ENCODE data around the gene BMP6.
A peak's percentile ranks its signal among the peaks of the same experiment; 100 is the strongest.

Gene BMP6

GRCh38 chr6:7909323-7910276, 183.7 kb downstream of the BMP6 start:
- no peak for DNase-seq

DNA sequence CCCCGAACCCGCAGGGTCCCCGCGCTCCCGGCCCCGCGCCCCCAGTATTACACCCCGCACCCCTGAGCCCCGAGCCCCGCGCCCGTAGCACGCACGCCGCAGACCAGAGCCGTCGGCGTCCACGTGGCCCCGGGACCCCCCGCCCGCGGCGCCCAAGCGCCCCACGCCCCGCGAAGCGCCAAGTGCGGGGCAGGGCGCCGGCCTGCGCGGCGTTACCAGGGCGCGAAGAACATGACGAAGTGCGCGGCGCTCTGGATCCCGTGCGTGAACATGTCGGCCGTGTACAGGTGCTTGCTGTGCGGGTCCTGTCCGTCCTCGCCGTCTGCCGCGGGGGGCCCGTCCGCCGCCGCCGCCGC, 184.4 kb downstream of the BMP6 start:
- no peak for DNase-seq

DNA sequence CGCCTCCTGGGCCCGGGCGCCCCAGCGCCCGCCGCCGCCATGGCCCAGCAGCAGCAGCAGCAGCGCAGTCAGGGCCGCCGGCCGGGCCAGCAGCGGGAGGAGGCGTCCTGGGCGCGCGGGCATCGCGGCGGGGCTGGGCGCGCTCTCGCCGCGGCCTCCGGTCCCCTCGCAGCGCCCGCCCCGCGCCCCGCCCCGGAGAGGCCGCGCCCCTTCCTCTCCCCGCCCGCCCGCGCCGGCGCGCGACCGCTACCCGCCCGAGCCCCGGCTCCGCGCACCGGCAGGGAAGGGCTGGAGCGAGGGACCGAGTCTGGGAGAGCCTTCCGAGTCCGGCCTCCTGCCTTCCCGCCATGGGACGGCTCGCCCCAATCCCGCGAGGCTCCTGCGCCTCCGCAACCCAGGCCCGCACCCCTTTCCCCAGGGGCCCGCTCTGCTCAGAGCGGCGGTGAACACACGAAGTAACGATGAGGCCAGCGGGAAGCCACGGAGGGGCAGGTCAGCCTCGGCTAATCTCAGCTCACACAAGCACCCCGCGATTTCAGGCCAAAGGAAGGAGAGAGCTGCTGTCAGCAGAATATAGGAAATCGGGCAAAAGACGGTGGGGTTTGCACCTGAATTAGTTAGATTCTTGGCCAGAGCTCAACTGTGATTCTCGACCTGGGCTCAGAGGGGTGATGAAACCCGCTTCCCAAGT, 184.9 kb downstream of the BMP6 start, which contains the start of gene TXNDC5:
TXNDC5 (minus strand) TSS at position 135 of the 691 bp plus-strand sequence; CDS start at position 123, 12 bp downstream.
- DNase-seq, result peak; percentile 51

GRCh38 chr6:7911345-7911725, 185.4 kb downstream of the BMP6 start:
- no peak for DNase-seq

- no peak for DNase-seq
Observed at GRCh38 chr6:7912024-7912423, 186.1 kb downstream of the BMP6 start.

- no peak for DNase-seq
Observed at GRCh38 chr6:7912736-7913517, 187.0 kb downstream of the BMP6 start.

DNA sequence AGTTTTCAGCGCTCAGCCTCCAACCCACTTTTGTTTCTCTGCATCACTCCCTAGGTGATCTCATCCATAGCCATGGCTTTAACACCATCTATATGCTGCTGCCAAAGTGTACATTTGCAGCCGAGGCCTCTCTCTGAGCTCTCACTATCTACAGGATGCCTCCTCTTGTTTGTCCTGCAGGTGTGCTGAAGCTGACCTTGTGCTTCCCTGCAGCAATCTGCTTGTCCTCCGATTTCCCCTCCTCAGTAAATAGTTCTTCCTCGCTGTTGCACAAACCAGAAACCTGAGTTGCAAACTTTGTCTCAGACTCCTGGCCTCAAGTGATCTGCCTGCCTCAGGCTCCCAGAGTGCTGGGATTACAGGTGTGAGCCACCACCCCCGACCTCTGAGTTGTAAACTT, 188.4 kb downstream of the BMP6 start:
- DNase-seq, result no peak

- DNase-seq, result no peak
Observed at GRCh38 chr6:7914991-7915789, 189.3 kb downstream of the BMP6 start.

GRCh38 chr6:7916959-7917358, 191.1 kb downstream of the BMP6 start:
- DNase-seq, result no peak

DNA sequence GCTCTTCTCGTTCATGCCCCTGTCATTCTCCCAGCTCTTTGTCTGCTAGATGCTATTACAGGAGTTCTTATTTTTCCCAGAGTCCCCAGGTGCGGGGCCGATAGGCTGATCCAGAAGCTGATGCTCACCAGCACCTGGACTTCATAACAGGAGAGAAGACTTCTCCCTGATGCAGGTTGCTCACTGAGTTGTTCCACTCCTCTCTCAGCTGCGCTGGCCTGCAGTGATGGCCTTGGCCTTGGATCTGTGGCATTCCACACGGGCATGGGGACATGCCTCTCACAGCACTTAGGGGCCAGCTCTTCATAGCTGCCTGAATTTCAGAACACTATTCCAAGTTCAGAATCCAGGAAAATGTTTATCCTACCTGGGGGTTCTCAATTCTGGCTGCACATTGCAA, 191.8 kb downstream of the BMP6 start:
- DNase-seq, result no peak

DNA sequence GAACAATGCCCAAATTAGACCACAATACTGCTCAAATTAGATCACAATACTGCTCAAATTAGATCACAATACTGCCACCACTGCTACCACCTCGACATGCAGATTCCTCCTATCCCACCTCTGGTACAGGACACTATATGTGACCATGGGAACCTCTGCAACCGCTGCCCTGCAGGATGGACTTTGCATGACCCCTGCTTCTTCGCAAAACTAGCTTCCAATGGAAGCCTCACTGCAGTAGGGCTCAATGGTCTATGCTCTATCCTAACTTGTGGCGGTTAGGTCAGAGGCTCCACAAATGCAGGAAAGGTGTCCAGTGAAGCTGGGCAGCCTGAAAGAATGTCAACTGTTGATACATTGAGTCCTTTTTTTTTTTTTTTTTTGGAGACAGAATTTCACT, 192.5 kb downstream of the BMP6 start:
- DNase-seq, result no peak

GRCh38 chr6:7919871-7920270, 194.0 kb downstream of the BMP6 start:
- DNase-seq, result no peak

GRCh38 chr6:7920425-7920824, 194.5 kb downstream of the BMP6 start:
- DNase-seq, result no peak

DNA sequence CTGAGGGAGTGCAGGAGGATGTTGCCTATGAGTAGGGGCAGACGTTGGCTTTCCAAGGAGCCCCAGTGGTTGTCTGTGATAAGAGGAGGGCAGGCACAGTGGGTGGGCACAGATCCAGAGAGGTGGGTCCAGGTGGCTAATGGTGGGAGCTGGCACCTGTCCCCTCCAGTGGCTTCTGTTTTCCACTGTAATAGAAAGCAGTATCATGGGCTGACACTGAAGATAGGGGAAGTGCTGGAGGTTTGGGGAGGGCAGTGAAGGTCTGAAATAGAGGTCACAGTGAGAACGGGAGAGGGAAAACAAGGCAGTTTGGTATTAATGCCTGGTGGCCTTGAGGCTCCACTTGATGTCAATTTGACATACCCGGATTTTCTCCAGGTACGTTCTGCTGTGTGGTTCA, 195.1 kb downstream of the BMP6 start:
- no peak for DNase-seq

GRCh38 chr6:7921632-7922092, 195.8 kb downstream of the BMP6 start:
- DNase-seq, result no peak

DNA sequence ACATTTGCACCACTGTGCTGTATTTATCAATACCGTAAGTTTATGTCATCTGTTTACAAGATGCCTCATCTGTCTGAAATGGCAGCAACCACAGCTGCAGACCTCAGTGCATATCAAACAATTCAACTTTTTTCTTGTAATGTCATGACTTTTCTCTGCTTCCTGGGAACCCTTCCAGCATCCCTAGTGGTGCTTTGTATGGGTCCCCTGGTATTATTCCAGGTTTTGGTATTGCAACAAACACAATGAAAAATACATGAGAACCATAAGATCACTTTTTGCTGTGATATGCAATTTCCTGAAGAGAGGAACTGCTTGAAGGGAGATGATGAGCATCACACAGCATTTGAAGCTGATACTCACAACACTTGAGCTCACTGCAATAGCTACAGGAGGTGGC, 196.7 kb downstream of the BMP6 start:
- DNase-seq, result no peak

GRCh38 chr6:7924867-7925266, 199.0 kb downstream of the BMP6 start:
- no peak for DNase-seq

Data from activated CD4-positive, alpha-beta T cell treated with anti-CD3 and anti-CD28 coated beads for 1 hour (primary cell).